Measurements from ENCODE around the gene HAT1.

GRCh38 chr2:171956135-171956825, 34.0 kb downstream of the HAT1 start:
- TF ChIP-seq USF2 (CRISPR knock-in tag; IDR thresholded peaks at IDR 0.05): no peak
- TF ChIP-seq, protein P1, sequence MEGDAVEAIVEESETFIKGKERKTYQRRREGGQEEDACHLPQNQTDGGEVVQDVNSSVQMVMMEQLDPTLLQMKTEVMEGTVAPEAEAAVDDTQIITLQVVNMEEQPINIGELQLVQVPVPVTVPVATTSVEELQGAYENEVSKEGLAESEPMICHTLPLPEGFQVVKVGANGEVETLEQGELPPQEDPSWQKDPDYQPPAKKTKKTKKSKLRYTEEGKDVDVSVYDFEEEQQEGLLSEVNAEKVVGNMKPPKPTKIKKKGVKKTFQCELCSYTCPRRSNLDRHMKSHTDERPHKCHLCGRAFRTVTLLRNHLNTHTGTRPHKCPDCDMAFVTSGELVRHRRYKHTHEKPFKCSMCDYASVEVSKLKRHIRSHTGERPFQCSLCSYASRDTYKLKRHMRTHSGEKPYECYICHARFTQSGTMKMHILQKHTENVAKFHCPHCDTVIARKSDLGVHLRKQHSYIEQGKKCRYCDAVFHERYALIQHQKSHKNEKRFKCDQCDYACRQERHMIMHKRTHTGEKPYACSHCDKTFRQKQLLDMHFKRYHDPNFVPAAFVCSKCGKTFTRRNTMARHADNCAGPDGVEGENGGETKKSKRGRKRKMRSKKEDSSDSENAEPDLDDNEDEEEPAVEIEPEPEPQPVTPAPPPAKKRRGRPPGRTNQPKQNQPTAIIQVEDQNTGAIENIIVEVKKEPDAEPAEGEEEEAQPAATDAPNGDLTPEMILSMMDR (IDR thresholded peaks at IDR 0.05): no peak
- no peak for TF ChIP-seq CREM (CRISPR knock-in tag; IDR thresholded peaks at IDR 0.05)
- no peak for TF ChIP-seq IRF2 (CRISPR knock-in tag; IDR thresholded peaks at IDR 0.05; ENCODE audit: borderline replicate concordance, low read depth)
- TF ChIP-seq ZNF281 (CRISPR knock-in tag; IDR thresholded peaks at IDR 0.05): no peak

Measured in WTC11 (cell line).